Measurements from ENCODE around the gene FHOD3.

Gene FHOD3

GRCh38 chr18:36323421-36323820 lies 25.9 kb downstream of the FHOD3 start:
- DNase-seq: no peak

- no peak for DNase-seq
Measured at GRCh38 chr18:36325846-36326245, 28.3 kb downstream of the FHOD3 start.

- DNase-seq: no peak
Measured at GRCh38 chr18:36326771-36327170, 29.3 kb downstream of the FHOD3 start.

GRCh38 chr18:36327352-36328316 lies 30.1 kb downstream of the FHOD3 start:
- DNase-seq: no peak

- DNase-seq: no peak
Measured at GRCh38 chr18:36328385-36328858, 30.9 kb downstream of the FHOD3 start.

GRCh38 chr18:36328916-36329315 lies 31.4 kb downstream of the FHOD3 start:
- DNase-seq: no peak

- DNase-seq: no peak
Measured at GRCh38 chr18:36329684-36330434, 32.3 kb downstream of the FHOD3 start.

- no peak for DNase-seq
Measured at GRCh38 chr18:36330435-36331052, 33.0 kb downstream of the FHOD3 start.

GRCh38 chr18:36331521-36331971 lies 34.0 kb downstream of the FHOD3 start:
- DNase-seq: no peak

GRCh38 chr18:36333414-36333813 lies 35.9 kb downstream of the FHOD3 start:
- no peak for DNase-seq

- DNase-seq: no peak
Measured at GRCh38 chr18:36334798-36335197, 37.3 kb downstream of the FHOD3 start.

GRCh38 chr18:36335476-36336279 lies 38.2 kb downstream of the FHOD3 start:
- no peak for DNase-seq

- DNase-seq: no peak
Measured at GRCh38 chr18:36337679-36338402, 40.3 kb downstream of the FHOD3 start.

- no peak for DNase-seq
Measured at GRCh38 chr18:36338403-36338933, 41.0 kb downstream of the FHOD3 start.

- DNase-seq: no peak
Measured at GRCh38 chr18:36340246-36340645, 42.7 kb downstream of the FHOD3 start.

GRCh38 chr18:36341944-36342343 lies 44.4 kb downstream of the FHOD3 start:
- no peak for DNase-seq

- no peak for DNase-seq
Measured at GRCh38 chr18:36348331-36348730, 50.8 kb downstream of the FHOD3 start.

- no peak for DNase-seq
Measured at GRCh38 chr18:36348971-36349417, 51.5 kb downstream of the FHOD3 start.

GRCh38 chr18:36349552-36349951 lies 52.0 kb downstream of the FHOD3 start:
- DNase-seq: no peak

- no peak for DNase-seq
Measured at GRCh38 chr18:36350251-36350651, 52.7 kb downstream of the FHOD3 start.
